Activated T-helper 9 cell treated with anti-CD3 and anti-CD28 coated beads, Interleukin-2, amount 50 U/mL, for 16 hours (primary cell): ENCODE measurements around the gene CACNG7.
A peak's percentile ranks its signal among the peaks of the same experiment; 100 is the strongest.
"Not testable (repeated sequence)": the region's sequence is repeated elsewhere in the genome, so short reads cannot be mapped to it uniquely, and the experiment has no call there.

Source experiments
- DNase-seq: peaks from one replicate; pipeline ENCODE4 v3.0.0-alpha.2; 2020; ENCODE audit warnings: low read depth

Gene CACNG7

DNA sequence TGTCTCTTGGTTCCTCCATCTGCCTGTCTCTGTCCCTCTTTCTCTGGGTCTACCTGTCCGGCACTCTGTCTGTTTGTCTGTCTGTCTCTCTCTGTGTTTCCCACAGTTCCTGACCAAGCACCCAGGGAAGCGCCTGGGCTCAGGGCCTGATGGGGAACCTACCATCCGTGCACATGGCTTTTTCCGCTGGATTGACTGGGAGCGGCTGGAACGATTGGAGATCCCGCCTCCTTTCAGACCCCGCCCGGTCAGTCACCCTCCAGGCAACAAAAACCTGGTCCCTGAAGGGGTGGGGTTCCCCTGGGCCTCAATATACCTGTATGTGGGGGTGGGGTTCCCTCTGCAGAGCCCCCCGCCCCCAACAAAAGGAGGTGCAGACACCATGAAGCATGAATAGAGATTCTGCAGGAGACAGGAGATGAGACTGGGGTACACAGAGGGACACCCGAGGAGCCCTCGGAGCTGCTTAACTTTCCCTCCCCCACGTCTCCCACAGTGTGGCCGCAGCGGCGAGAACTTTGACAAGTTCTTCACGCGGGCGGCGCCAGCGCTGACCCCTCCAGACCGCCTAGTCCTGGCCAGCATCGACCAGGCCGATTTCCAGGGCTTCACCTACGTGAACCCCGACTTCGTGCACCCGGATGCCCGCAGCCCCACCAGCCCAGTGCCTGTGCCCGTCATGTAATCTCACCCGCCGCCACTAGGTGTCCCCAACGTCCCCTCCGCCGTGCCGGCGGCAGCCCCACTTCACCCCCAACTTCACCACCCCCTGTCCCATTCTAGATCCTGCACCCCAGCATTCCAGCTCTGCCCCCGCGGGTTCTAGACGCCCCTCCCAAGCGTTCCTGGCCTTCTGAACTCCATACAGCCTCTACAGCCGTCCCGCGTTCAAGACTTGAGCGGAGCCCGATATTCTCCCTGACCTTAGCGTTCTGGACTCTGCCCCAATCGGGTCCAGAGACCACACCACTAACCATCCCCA lies 2.6 kb upstream of the CACNG7 start:
- peak; percentile 48 for DNase-seq

GRCh38 chr19:53907193-53907581 lies 1.9 kb upstream of the CACNG7 start:
- no peak for DNase-seq

GRCh38 chr19:53907690-53908089 lies 1.4 kb upstream of the CACNG7 start:
- no peak for DNase-seq

DNA sequence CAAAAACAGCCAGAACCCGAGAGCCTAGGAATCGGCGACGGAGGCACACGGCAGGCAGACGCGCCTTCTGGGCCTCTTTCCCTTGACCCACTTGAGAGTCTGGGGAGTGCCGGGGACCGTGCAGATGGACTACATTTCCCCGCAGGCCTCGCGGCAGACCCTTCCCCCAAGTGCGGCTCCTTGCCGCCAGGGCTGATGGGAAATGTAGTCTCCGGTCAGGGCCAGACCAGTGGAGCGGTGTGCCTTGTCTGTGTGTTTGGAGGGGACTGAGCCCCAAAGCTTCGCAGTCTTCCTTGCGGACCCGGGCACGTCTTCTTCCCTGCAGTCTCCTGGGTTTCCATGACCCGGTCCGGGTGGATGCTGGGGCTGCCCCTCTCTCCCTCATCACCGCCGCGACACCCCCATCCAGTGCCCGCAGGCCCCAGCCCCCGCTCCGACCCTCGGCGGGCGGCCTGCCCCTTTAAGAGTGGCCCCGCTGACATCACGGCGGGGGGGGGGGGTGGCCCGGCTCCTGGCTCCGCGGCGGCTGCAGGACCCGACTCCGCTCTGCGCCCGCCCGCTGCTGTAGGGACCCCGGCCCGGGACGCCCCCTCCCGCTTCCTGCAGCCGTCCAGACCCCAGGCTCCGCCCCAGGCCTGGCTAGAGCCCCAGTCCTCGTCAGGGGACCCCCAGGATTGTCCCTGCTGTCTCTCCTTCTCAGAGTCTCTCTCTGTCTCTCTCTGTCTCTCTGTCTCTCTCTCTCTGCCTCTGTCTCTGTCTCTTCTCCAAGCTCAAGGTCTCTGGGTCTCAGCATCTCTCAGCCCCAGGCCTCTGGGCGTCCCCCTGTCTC lies 758 bp upstream of the CACNG7 start:
- peak; percentile 20 for DNase-seq

- DNase-seq: no peak
These were observed 542 bp downstream of the CACNG7 start for GRCh38 chr19:53909471-53910169.

DNA sequence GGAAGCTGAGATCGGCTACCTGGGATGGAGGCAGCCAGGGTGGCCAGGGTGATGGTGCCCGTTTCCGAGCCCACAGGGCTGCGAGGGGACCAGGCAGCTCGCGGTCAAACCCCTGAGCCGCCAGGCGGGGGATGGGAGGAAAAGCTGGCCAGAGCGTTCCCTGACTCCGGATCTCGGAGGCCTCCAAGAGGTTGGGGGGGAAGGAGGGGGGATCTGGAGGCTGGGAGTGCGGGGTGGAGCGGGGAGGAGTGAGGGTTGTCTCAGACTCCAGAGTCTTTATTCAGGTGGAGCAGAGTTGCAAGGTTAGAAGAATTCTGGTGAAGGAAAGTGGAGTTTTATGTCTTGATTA lies 1.1 kb downstream of the CACNG7 start:
- no peak for DNase-seq

DNA sequence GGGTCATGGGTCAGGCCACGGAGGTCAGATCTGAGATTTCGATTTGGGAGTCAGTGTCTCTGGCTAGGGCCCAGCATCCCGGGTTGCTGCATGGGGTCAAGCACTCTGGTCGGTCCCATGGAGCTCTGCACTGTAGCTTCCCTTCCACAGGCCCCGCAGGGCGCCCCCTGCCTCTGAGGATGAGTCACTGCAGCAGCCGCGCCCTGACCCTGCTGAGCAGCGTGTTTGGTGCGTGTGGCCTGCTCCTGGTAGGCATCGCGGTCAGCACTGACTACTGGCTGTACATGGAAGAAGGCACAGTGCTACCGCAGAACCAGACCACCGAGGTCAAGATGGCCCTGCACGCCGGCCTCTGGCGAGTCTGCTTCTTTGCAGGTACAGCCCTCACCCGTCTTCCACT lies 3.6 kb downstream of the CACNG7 start:
- no peak for DNase-seq

DNA sequence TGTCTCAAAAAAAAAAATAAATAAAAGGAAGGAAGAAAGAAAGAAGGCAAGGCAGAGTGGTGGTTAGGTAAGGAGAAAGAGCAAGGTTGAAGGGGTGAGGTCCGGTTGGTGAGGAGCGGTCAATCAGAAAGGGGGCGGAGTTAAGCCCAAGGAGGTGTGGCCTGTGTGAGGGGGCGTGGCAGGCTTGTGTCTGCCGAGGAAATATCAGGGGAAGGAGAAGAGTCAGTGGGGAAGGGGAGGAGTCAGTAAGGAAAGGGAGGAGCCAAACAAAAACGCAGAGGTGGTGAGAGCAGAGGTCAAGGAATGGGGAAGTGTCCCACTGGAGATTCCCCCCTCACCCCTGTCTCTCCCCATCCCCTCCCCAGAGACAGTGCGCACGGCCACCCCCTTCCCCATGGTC lies 5.9 kb downstream of the CACNG7 start:
- DNase-seq: no peak

DNA sequence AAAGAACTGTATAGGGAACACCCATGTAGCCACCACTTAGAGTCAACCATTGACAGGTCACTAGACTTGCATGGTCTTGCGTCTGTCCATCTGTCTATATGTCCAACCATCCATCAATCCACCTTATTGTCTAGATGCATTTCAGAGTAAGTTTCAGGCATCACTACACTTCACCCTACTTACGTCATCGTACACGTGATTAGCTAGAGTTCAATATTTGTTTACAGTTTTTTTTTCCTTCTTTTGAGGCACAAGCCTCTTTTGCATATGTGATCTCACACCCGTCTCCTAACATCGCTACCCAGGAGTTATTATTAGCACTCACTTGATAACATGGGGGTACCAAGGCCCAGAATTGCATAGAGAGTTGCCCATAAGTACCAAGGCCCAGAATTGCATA lies 6.9 kb downstream of the CACNG7 start:
- DNase-seq: no peak

DNA sequence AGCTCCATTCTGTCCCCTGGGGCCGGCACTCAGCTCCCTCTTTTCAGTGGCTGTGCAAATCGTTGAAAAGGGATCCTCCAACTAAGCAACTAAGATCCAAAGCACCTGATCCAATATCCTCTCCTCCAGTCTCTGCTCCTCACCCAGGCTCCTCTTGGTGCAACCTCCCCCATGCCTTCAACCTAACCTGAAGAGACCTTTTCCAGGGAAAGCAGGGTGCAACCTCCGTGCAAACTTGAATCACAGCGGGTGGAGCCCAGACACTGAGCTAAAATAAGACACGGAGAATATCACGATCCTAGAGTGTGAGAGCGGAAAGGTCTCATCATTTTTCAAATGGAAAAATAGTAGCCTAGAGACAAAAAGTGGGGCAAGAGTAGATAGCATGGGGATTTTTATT lies 8.3 kb downstream of the CACNG7 start:
- DNase-seq: no peak

- no peak for DNase-seq
These were observed 18.7 kb downstream of the CACNG7 start for GRCh38 chr19:53927739-53928138.

DNA sequence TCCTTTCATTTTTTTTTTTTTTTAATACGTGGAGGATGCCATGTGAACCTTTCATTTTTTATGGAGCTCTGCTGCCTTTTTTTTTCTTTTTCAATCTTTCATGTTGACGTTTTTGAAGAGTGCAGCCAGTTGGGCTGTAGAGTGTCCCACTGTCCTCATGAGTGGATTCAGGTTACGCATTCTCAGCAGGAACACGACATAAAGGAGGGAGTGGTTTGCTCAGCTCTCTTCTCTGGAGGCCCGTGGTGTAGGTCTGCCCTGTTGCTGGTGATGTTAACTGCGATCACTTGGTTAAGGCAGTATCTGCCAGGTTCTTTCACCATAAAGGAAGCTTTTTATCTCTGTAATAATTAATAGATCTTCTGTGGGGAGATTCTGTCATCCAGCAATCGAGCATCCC lies 27.0 kb downstream of the CACNG7 start:
- no peak for DNase-seq

DNA sequence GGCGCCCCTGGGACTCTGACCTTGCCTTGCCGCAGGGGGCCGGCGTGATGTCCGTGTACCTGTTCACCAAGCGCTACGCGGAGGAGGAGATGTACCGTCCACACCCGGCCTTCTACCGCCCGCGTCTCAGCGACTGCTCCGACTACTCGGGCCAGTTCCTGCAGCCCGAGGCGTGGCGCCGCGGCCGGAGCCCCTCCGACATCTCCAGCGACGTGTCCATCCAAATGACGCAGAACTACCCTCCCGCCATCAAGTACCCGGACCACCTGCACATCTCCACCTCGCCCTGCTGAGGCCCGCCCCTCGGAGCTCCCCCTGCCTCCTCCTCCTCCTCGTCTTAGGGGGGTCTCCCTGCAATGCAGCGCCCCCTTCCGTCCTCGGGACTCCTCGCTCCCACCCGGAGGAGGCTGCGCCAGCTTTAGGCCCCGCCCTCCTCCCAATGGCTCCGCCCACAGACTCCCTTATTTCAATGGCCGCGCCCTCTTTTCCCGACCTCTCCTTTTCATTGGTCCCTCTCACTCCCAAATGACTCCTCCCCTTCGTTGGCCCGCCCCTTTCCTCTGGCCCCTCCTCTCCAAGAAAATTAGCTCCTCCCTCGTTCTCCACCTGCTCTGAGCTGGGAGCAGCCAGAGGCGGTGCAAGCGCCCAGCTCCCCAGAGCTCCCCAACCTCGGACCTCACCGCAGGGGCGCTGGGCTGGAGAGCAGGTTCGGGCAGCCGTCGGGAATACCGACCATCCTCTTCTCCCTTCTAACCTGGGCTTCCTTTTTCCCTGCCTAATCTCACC lies 33.1 kb downstream of the CACNG7 start:
- DNase-seq: no peak

DNA sequence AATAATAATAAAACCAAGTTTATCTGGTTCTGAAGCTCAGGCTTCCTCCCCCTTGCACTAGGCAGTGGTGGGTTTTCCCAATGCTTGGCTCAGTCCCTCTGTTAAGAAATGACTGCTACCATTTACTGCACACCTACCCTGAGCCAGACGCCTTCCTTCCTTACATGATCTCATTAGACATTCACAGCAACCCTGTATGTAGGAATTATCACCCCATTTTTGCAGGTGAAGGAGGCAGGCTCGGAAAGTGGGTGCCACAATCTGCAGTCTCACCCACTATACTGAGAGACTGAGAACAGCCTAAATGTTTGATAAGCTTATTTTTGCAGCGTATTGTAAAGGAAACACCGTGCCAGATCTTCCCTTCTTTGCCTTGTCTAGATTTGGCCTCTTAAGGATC lies 35.3 kb downstream of the CACNG7 start:
- DNase-seq: no peak

GRCh38 chr19:53944933-53945332 lies 35.9 kb downstream of the CACNG7 start:
- no peak for DNase-seq

- no peak for DNase-seq
These were observed 36.4 kb downstream of the CACNG7 start for GRCh38 chr19:53945441-53945840.

DNA sequence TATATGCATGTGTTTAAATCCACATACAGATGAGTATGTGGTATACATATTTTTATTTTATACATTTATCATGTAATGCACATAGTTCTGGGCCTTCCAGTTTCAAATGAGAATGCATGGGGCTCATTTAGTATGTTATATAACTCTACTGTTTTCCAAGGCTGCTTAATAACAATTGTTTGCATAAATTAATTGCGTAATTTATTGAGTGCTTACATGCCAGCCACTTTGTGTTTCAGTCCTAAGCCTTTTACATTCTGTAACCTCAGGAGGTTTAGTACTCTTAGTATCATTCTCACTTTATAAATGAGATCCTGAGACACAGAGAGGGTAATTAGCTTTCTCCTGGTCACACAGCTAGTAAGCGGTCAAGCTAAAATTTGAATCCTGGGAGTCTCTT lies 36.9 kb downstream of the CACNG7 start:
- DNase-seq: no peak

DNA sequence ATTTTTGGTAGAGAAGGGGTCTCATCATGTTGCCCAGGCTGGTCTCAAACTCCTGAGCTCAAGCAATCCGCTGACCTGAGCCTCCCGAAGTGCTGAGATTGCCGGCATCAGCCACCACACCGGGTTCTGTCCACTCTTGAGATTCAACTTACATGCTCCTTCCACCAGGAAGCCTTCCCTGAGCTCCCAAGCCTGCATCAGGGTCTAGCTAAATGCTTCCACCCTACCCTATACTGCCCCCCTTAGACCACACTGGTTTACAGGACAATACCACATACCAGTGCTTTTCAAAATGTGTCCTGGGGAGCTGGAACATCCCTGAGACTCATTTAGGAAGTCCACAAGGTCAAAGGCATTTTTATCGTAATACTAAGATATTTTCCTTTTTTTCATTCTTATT lies 38.5 kb downstream of the CACNG7 start:
- DNase-seq: no peak

GRCh38 chr19:53948611-53949010 lies 39.5 kb downstream of the CACNG7 start:
- DNase-seq: not testable (repeated sequence)

GRCh38 chr19:53951436-53951835 lies 42.4 kb downstream of the CACNG7 start:
- DNase-seq: no peak

- no peak for DNase-seq
These were observed 42.9 kb downstream of the CACNG7 start for GRCh38 chr19:53951947-53952346.

DNA sequence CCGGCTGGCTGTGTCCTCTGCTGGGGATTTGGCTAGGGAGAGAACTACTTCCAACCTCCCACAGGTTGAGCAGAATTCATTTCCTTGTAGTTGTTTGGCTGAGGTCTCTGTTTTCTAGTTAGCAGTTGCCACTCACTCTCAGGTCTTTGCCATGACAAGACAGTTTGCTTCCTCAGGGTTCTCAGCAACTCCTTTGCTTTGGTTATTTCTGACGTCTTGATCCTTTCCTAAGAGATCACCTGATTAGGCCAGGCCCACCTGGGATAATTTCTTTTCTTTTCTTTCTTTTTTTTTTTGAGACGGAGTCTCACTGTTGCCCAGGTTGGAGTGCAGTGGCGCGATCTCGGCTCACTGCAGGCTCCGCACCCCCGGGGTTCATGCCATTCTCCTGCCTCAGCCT lies 44.3 kb downstream of the CACNG7 start:
- no peak for DNase-seq
